NCI-H2081 (cell line): ENCODE measurements around the gene SMC1B.
"Not testable (repeated sequence)": the region's sequence is repeated elsewhere in the genome, so short reads cannot be mapped to it uniquely, and the experiment has no call there.

Experiments
- DNase-seq, 2 experiments: peaks; one replicate each; lab custom pipeline; 2025; lab: John Stamatoyannopoulos, UW

Gene SMC1B

DNA sequence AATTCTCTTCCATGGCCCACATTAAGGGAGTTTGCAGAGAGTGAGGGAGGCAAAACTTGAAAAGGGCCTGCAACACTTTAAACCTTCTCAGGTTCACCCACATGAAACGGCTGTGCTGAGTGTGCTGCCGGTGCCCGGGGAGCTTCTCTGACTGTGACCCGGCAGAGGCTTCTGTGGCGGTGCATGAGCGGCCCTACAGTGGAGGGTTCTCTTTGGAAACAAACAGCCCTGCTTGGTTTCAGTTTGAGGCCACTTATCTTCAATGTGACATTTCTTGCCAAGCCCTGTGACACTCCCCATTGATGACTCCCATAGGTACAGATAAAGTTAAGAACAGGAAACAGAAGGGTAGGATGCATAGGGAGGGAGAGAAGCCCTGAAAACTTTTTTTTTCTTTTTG lies 71.9 kb downstream of the SMC1B start:
- DNase-seq, result no peak

- no peak for DNase-seq
Observed at GRCh38 chr22:45340323-45340722, 73.1 kb downstream of the SMC1B start.

- no peak for DNase-seq
Observed at GRCh38 chr22:45338795-45339194, 74.6 kb downstream of the SMC1B start.

GRCh38 chr22:45337536-45337935 lies 75.9 kb downstream of the SMC1B start:
- DNase-seq, result no peak

DNA sequence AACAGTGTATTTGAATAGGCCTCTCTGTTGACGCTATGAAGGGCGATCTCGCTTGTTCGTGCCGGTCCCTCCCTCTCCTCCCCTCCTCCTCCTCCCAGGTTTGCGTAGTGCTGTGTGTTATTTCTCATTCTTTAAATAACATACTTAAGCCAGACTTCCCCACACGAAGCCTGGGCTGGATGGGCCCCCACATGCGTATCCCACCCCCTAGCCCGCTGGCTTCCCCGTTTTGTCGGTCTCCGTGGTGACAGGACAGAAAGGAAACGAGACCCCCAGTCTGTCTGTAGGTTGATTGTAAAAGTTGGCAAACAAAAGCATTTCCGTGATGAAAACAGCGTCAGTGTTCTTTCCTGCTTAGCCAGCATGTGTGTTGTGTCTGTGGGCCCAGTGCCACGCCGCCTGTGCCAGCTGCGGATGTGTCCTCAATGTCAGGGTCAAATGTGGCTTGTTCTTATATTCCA lies 76.4 kb downstream of the SMC1B start:
- DNase-seq, result peak; percentile 54 to 85

GRCh38 chr22:45335854-45336522 lies 77.4 kb downstream of the SMC1B start:
- no peak for DNase-seq

GRCh38 chr22:45335021-45335818 lies 78.2 kb downstream of the SMC1B start:
- DNase-seq, result no peak

DNA sequence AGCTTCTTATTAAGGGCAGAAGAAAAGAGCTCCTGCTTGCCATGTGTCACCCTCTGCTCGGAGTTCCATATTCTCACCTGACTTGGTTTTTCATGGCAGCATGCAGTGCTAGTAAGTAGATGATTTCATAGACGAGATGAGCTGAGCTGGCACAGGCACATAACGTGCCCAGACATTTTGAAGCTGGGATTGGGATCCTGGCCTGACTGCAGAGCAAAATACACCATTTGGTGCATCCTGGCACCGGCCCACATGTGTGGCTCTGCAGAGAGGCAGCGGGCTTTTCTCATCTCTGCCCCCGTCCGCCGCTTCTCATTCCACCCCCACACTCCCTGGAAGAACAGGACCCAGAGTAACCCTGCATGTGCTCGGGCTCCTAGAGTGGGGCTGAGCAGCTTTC lies 78.9 kb downstream of the SMC1B start:
- no peak for DNase-seq

- no peak for DNase-seq
Observed at GRCh38 chr22:45334068-45334467, 79.3 kb downstream of the SMC1B start.

DNA sequence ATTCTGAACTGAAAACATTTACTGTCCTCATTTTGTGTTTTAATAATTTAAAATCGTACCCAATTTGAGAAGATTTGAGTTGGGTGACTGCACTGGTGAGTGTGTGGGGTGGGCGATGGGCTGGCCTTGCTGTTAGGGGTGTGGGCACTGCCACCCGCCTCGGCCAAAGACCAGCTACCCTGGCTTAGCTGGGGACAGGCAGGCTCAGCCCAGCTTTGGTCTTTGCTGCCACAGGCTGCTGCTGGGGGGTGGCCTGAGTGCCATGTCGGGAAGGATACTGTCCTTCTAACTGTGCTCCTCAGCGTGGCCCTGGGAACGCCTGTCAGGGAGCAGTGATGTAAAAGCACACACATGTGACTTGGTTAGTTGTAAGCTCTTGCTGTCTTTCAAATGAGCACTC lies 81.4 kb downstream of the SMC1B start:
- DNase-seq, result no peak

DNA sequence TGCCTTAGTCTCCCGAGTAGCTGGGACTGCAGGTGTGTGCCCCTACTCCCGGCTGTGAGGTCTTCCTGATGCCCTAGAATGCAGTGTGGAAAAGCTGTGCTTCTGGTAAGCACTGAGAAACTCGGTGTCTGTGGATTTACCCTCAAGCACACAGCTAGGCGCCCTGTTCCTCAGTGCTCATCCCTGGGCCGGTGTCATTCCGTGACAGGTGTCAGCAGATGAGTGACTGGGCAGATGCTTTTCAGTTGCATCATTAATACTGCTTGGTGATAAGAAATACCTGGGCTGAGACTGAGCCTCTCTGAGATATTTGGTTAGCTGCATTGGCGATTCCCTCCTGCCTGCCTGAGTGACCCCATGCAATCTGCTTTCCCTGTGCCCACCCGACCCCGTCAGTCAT lies 81.9 kb downstream of the SMC1B start:
- no peak for DNase-seq

GRCh38 chr22:45330548-45330947 lies 82.9 kb downstream of the SMC1B start:
- DNase-seq, result no peak

DNA sequence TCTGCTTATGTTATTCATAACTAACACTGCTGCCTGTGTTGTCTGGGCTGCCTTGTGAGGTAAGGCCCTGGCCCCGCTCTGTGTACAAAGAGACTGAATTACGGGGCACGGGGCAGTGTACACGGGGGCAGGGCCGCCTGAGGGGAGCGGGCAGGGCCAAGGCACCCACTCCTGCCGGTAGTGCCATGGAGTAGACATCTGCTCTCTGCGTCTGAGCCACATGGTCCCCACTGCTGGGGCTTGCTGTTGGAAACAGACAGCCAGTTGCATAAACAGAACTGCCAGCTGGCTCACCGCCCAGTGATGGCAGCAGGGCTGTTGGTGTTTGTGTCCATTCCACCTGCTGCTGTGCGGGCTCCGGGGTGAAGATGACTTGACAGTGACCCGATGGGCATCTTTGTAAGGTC lies 83.9 kb downstream of the SMC1B start:
- DNase-seq, result peak; percentile 69 to 86

GRCh38 chr22:45328822-45329529 lies 84.4 kb downstream of the SMC1B start:
- peak in 1 of 2 experiments; percentile 36 for DNase-seq

GRCh38 chr22:45328261-45328660 lies 85.1 kb downstream of the SMC1B start:
- not testable (repeated sequence) for DNase-seq

DNA sequence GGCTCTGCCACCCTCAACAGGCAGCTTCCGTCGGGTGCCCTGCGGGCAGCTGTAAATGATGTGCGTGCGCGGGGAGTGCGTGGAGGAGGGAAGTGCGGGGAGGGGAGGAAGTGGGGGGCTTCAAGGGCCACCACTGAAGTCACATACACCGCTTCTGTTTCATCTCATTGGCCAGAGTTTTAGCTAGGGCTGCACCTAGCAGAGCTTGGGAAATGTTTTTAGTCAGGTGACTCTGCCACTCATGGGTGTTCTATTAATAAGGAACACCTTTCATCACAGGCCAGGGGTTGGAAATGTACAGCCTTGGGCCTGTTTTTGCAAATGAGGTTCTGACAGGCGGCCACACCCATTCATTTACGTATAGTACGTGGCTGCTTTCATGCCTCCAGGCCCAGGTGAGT lies 89.1 kb downstream of the SMC1B start:
- DNase-seq, result no peak

DNA sequence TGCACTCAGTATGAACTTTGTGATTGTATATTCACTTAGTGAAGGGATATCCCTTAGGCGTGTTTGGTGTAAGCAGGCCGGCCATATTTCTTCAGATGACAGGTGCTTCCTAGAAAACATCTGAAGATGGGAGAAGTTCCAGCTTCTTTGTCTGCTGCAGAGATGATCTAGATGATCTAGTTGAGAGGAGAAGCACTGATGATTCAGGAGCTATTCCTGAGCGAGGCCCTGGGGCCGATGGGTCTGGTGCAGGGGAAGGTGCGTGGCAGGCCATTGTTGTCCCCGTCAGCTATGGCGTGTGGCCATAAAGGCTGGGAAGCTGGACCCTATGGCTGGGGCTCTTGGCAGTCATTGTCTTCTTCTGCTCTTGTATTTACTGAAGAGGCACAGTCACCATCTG lies 89.7 kb downstream of the SMC1B start:
- DNase-seq, result no peak

DNA sequence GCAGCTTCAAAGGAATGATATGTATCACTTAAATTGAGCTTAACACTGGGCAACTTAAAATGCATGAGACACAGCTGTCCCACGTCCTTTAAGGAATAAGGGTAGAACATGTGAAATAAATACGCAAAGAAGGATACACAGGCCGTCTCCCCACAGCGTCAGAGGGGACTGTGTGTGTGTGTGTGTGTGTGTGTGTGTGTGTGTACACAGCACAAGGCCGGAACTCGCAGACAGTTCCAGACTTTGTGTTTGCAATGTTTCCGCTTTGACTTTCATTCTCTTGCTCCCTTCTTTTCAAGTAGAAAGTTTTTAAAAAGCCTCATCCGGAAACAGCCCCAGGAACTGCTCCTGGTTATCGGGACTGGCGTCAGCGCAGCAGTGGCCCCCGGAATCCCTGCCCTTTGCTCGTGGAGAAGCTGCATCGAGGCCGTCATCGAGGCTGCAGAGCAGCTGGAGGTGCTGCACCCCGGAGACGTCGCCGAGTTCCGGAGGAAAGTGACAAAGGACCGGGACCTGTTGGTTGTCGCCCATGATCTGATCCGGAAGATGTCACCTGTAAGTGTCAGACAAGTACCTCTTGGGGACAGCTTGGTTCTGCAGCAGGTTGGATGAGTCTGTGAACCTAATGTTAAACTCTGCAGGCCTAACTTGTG lies 90.4 kb downstream of the SMC1B start:
- DNase-seq, result no peak

DNA sequence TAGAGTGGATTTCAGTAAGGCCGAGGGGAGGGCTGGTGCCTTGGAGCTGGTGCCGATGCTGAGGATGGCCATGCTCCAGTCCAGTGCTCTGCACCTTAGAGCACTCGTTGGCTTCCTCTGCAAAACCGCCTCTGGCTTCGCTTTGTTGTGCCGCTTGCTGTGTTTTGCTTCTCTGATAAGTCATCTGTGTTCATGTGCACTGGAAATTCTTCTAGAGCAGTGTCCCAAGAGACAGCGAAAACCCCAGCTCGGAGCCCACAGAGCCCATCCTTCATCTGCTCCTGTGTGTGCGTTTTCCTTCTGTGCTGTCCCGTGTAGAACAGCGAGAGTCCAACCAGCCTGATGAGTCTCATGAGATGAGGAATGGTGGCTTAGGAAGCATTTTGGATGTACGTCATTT lies 91.6 kb downstream of the SMC1B start:
- DNase-seq, result no peak

- no peak for DNase-seq
Observed at GRCh38 chr22:45320357-45320976, 92.9 kb downstream of the SMC1B start.

GRCh38 chr22:45319324-45319685 lies 94.1 kb downstream of the SMC1B start:
- DNase-seq, result no peak
